H1 (cell line): ENCODE results near the gene DYDC1. TPM values are rescaled to one million over a fixed set of nuclear protein-coding genes. Genes with fewer than 3 reads are reported as not detected.

Experiments used
- CTCF ChIA-PET: fragments of 300-600 bp; sonication (Branson Sonifier 250); formaldehyde crosslinking; loops from one replicate; lab custom pipeline; 2021; ENCODE audit not compliant: partially characterized antibody; lab: Charles Lee
- POLR2A ChIA-PET: fragments of 300-600 bp; sonication (Branson Sonifier 250); formaldehyde crosslinking; loops from one replicate; lab custom pipeline; 2021; ENCODE audit warnings: inconsistent platforms; ENCODE audit not compliant: partially characterized antibody; lab: Charles Lee
- DNase-seq, 2 experiments: peaks; one replicate each; pipeline versions ENCODE4 v3.0.0 to v3.0.0-alpha.2; 2010 to 2022; ENCODE audit warnings: low spot score in 2 of 2, low read depth in 1 of 2, mixed read lengths in 1 of 2
- FAIRE-seq: peaks from 2 replicates; lab custom pipeline; 2011; peaks lifted over from hg19 to GRCh38; lab: Jason Lieb, UNC
- H2AFZ ChIP-seq: 2 replicates; pipeline ENCODE4 v1.8.1; 2012; ENCODE audit warnings: low read length, inconsistent platforms
- H2AK5ac ChIP-seq: 2 replicates; pipeline ENCODE4 v1.6.1; 2013; ENCODE audit warnings: low read depth, low read length
- H2BK120ac ChIP-seq: replicated peaks from 2 replicates; pipeline ENCODE3; 2013; ENCODE audit warnings: low read depth, low read length, inconsistent platforms
- H2BK12ac ChIP-seq: 2 replicates; pipeline ENCODE4 v1.6.1; 2013; ENCODE audit warnings: low read depth, low read length
- H2BK15ac ChIP-seq: 2 replicates; pipeline ENCODE4 v1.6.1; 2013; ENCODE audit warnings: low read length
- H2BK20ac ChIP-seq: 2 replicates; pipeline ENCODE4 v1.6.1; 2013; ENCODE audit warnings: low read length
- H2BK5ac ChIP-seq: 2 replicates; pipeline ENCODE4 v1.6.1; 2013; ENCODE audit warnings: low read depth, low read length
- H3K14ac ChIP-seq: 2 replicates; pipeline ENCODE4 v1.6.1; 2013; ENCODE audit warnings: inconsistent platforms; ENCODE audit not compliant: insufficient read length
- H3K18ac ChIP-seq: 2 replicates; pipeline ENCODE4 v1.6.1; 2013; ENCODE audit warnings: low read length; ENCODE audit errors: extremely low read depth
- H3K23ac ChIP-seq: 2 replicates; pipeline ENCODE4 v1.6.1; 2013; ENCODE audit warnings: inconsistent platforms; ENCODE audit not compliant: insufficient read length
- H3K23me2 ChIP-seq: 2 replicates; pipeline ENCODE4 v1.6.1; 2013; ENCODE audit warnings: low read depth, low read length
- H3K27ac ChIP-seq: 2 replicates; pipeline ENCODE4 v1.6.1; 2011; ENCODE audit warnings: low read depth, low read length, inconsistent platforms
- H3K27me3 ChIP-seq, 4 experiments: replicated peaks in 1 of 4; 1 replicate in 1 of 4; 2 replicates in 3 of 4; pipeline versions ENCODE4 v1.6.1 to v1.8.1; 2011 to 2013; ENCODE audit warnings: low read length in 3 of 4, mild to moderate bottlenecking in 3 of 4, inconsistent platforms in 2 of 4, mixed read lengths in 2 of 4, moderate library complexity in 1 of 4; ENCODE audit not compliant: control insufficient read depth in 3 of 4, insufficient read depth in 3 of 4; ENCODE audit errors: extremely low read depth in 1 of 4
- H3K36me3 ChIP-seq, 4 experiments: 2 replicates each; pipeline versions ENCODE4 v1.6.1 to v1.8.1; 2011 to 2013; ENCODE audit warnings: mild to moderate bottlenecking in 4 of 4, low read length in 3 of 4, moderate library complexity in 2 of 4, control low read depth in 1 of 4, inconsistent platforms in 1 of 4; ENCODE audit not compliant: insufficient read depth in 4 of 4, control insufficient read depth in 2 of 4
- H3K4ac ChIP-seq: replicated peaks from 2 replicates; pipeline ENCODE3; 2013; ENCODE audit warnings: low read length, low read depth, mixed read lengths, inconsistent platforms; ENCODE audit not compliant: insufficient read length
- H3K4me1 ChIP-seq, 4 experiments: replicated peaks in 1 of 4; 1 replicate in 1 of 4; 2 replicates in 3 of 4; pipeline versions ENCODE4 v1.6.1 to v1.8.1; 2011 to 2013; ENCODE audit warnings: low read length in 3 of 4, inconsistent platforms in 2 of 4, mixed read lengths in 1 of 4; ENCODE audit not compliant: insufficient read depth in 4 of 4, control insufficient read depth in 3 of 4
- H3K4me2 ChIP-seq, 2 experiments: 2 replicates each; pipeline versions ENCODE4 v1.6.1 to v1.8.1; 2011 to 2013; ENCODE audit warnings: low read depth in 2 of 2, low read length in 2 of 2, control low read depth in 1 of 2, inconsistent platforms in 1 of 2, mild to moderate bottlenecking in 1 of 2; ENCODE audit not compliant: insufficient read depth in 1 of 2
- H3K4me3 ChIP-seq, 4 experiments: fragments of 200-600, 300-600 bp in 1 of 4; sonication (generic), shearing (Covaris generic), sonication (Bioruptor Twin) in 1 of 4; 2 replicates each; pipeline versions ENCODE4 v1.5.1 to v1.8.1; 2011 to 2016; ENCODE audit warnings: low read length in 4 of 4, low read depth in 3 of 4, control low read depth in 2 of 4, inconsistent platforms in 2 of 4, mild to moderate bottlenecking in 2 of 4, mixed read lengths in 1 of 4, moderate library complexity in 1 of 4; ENCODE audit not compliant: insufficient read depth in 2 of 4; ENCODE audit errors: extremely low read depth in 1 of 4
- H3K56ac ChIP-seq: replicated peaks from 2 replicates; pipeline ENCODE3; 2013; ENCODE audit warnings: low read depth, mild to moderate bottlenecking, mixed read lengths, low read length, inconsistent platforms; ENCODE audit not compliant: insufficient read length
- H3K79me1 ChIP-seq: 2 replicates; pipeline ENCODE4 v1.6.1; 2013; ENCODE audit warnings: low read depth, low read length, control low read depth
- H3K79me2 ChIP-seq, 2 experiments: 2 replicates each; pipeline versions ENCODE4 v1.6.1 to v1.8.1; 2012 to 2013; ENCODE audit warnings: low read length in 2 of 2, mild to moderate bottlenecking in 2 of 2, inconsistent platforms in 1 of 2; ENCODE audit not compliant: insufficient read depth in 2 of 2, control insufficient read depth in 1 of 2
- H3K9ac ChIP-seq, 4 experiments: replicated peaks in 1 of 4; 1 replicate in 1 of 4; 2 replicates in 3 of 4; pipeline versions ENCODE4 v1.6.1 to v1.8.1; 2011 to 2013; ENCODE audit warnings: low read depth in 3 of 4, low read length in 3 of 4, control low read depth in 2 of 4, mild to moderate bottlenecking in 2 of 4, moderate library complexity in 2 of 4, inconsistent platforms in 1 of 4; ENCODE audit errors: extremely low read depth in 1 of 4
- H3K9me3 ChIP-seq, 2 experiments: 2 replicates each; pipeline versions ENCODE4 v1.6.1 to v1.8.1; 2012 to 2013; ENCODE audit warnings: mild to moderate bottlenecking in 2 of 2, moderate library complexity in 2 of 2, control low read depth in 1 of 2, inconsistent platforms in 1 of 2, low read depth in 1 of 2, low read length in 1 of 2, mixed read lengths in 1 of 2; ENCODE audit not compliant: insufficient read depth in 2 of 2
- H4K20me1 ChIP-seq, 2 experiments: replicated peaks in 1 of 2; 2 replicates each; pipeline versions ENCODE3 to v1.8.1; 2011 to 2013; ENCODE audit warnings: inconsistent platforms in 2 of 2, low read length in 2 of 2, mild to moderate bottlenecking in 1 of 2; ENCODE audit not compliant: insufficient read depth in 2 of 2, control insufficient read depth in 1 of 2
- H4K5ac ChIP-seq: 2 replicates; pipeline ENCODE4 v1.6.1; 2013; ENCODE audit warnings: low read length, low read depth, mixed read lengths, inconsistent platforms; ENCODE audit not compliant: insufficient read length
- H4K8ac ChIP-seq: 2 replicates; pipeline ENCODE4 v1.8.0; 2013; ENCODE audit warnings: mild to moderate bottlenecking, moderate library complexity, low read length, inconsistent platforms; ENCODE audit not compliant: insufficient read depth; ENCODE audit errors: extremely low read depth
- H4K91ac ChIP-seq: replicated peaks from 2 replicates; pipeline ENCODE3; 2013; ENCODE audit warnings: low read length, mixed read lengths, inconsistent platforms; ENCODE audit not compliant: insufficient read length
- CREB1 ChIP-seq: IDR thresholded peaks from 2 replicates; pipeline ENCODE4 v1.6.1; 2012; ENCODE audit warnings: inconsistent platforms
- EGR1 ChIP-seq: IDR thresholded peaks from 2 replicates; pipeline ENCODE4 v1.6.1; 2011; ENCODE audit warnings: low read depth, low read length, borderline replicate concordance
- EP300 ChIP-seq, 2 experiments: IDR thresholded peaks; 1 replicate in 1 of 2; 2 replicates in 1 of 2; pipeline ENCODE4 v1.6.1; 2011 to 2012; ENCODE audit warnings: low read depth in 2 of 2, low read length in 2 of 2, mild to moderate bottlenecking in 2 of 2, borderline replicate concordance in 1 of 2, inconsistent platforms in 1 of 2, moderate library complexity in 1 of 2
- GABPA ChIP-seq: IDR thresholded peaks from 2 replicates; pipeline ENCODE4 v1.6.1; 2011; ENCODE audit warnings: mild to moderate bottlenecking, low read length, moderate library complexity, borderline replicate concordance; ENCODE audit not compliant: insufficient read depth
- JUND ChIP-seq: IDR thresholded peaks from 2 replicates; pipeline ENCODE4 v1.6.1; 2011; ENCODE audit warnings: mild to moderate bottlenecking, improper control_type of control experiment, low read length
- KDM5A ChIP-seq: fragments of 200-600 bp; IDR thresholded peaks from 2 replicates; pipeline ENCODE4 v1.7.1; 2012; ENCODE audit warnings: mild to moderate bottlenecking, low read length, inconsistent platforms, mixed read lengths
- POU5F1 ChIP-seq: IDR thresholded peaks from 2 replicates; pipeline ENCODE4 v1.6.1; 2011; ENCODE audit warnings: low read depth, mild to moderate bottlenecking, low read length, moderate library complexity
- RAD21 ChIP-seq, 2 experiments: IDR thresholded peaks in 1 of 2; conservative IDR thresholded peaks in 1 of 2; 2 replicates each; pipeline ENCODE4 v1.6.1; 2011; ENCODE audit warnings: low read depth in 2 of 2, low read length in 2 of 2, improper control_type of control experiment in 1 of 2, inconsistent platforms in 1 of 2, mild to moderate bottlenecking in 1 of 2, moderate library complexity in 1 of 2
- RBBP5 ChIP-seq: IDR thresholded peaks from 2 replicates; pipeline ENCODE4 v1.7.1; 2012; ENCODE audit warnings: low read depth, mild to moderate bottlenecking, inconsistent platforms, low read length, moderate library complexity, borderline replicate concordance
- SAP30 ChIP-seq: fragments of 300-600 bp; sonication (generic); IDR thresholded peaks from 2 replicates; pipeline ENCODE4 v1.7.1; 2012; ENCODE audit warnings: low read length, moderate library complexity, mild to moderate bottlenecking, inconsistent platforms; ENCODE audit not compliant: insufficient read depth, insufficient replicate concordance
- YY1 ChIP-seq: IDR thresholded peaks from 2 replicates; pipeline ENCODE4 v1.6.1; 2011; ENCODE audit warnings: low read depth, mild to moderate bottlenecking, low read length
- WGBS, 2 experiments: shearing (Covaris generic) in 1 of 2; methylation state at CpG; one replicate each; pipeline versions ENCODE4 v1.1.6 to v1.1.7; 2013 to 2015; ENCODE audit warnings: low lambda C conversion rate in 2 of 2, mixed read lengths in 2 of 2, inconsistent platforms in 1 of 2, low coverage in 1 of 2, missing lambda C conversion rate in 1 of 2; ENCODE audit not compliant: insufficient replicate concordance in 2 of 2, insufficient coverage in 1 of 2, insufficient read length in 1 of 2; ENCODE audit errors: extremely low coverage in 1 of 2, missing lambda C conversion rate in 1 of 2; 5-methylcytosine and 5-hydroxymethylcytosine counted together
- polyA plus RNA-seq, 7 experiments: library from polyadenylated mRNA; depleted of rRNA in 3 of 7; stranded (reverse) in 5 of 7; unstranded in 2 of 7; fragments of >200 nt in 5 of 7; fragments of 200-250 nt in 2 of 7; gene quantifications; 1 replicate in 5 of 7; 2 replicates in 1 of 7; 4 replicates in 1 of 7; pipeline versions ENCODE4 v1.2.1 to v1.2.3, GENCODE V29; 2011 to 2013; ENCODE audit warnings: missing spikeins in 2 of 7, mixed read lengths in 2 of 7
- total RNA-seq: library from RNA; stranded (reverse); fragmentation: NEBNext Ultra II Directional; extraction: Animal tissue kit (Norgen Biotek cat#: 25700); gene quantifications from 2 replicates; pipeline ENCODE4 v1.2.1, GENCODE V29; 2021
- TF ChIP-seq, protein P1 (sequence below): IDR thresholded peaks from 2 replicates; pipeline ENCODE4 v1.6.1; 2011; ENCODE audit warnings: low read length, improper control_type of control experiment

DYDC1 gene
- total and polyA plus RNA-seq, 2 of the 8 experiments (the other 6 are each of a cell fraction or from before 2014, with no cell fraction given): not detected

DNA sequence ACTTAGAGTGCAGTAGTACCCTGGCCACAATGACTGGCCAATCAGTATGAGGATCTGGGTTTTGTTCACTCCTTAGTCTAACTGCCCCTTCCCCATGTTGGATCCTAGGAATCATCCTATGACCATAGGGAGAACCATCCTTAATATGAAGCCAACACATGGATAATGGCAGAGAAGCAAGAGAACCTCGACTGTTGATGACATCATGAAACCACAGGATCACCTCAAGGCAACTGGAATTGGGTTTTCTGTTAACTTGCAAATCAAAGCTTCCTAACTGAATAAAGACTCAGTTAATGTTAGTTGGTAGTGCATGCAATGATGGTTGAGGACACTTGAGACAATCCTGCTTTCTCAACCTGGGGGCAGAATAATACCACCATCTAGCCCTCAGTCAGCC, 48.5 kb upstream of the DYDC1 start:
- Histone ChIP-seq H3K27me3 (peaks cover 0 to 10% (median 6%) of the 10 kb centered on the region in 4 experiments; a peak in 3 of 7 replicates), H2AK5ac (no peak overlapping the region), H3K9ac (no peak overlapping the region), H4K91ac (no peak overlapping the region), H3K9me3 (no peaks in the 10 kb centered on the region), H4K20me1 (no peaks in the 10 kb centered on the region), H4K8ac (no peak overlapping the region), H3K79me1 (no peaks in the 10 kb centered on the region), H3K56ac (no peak overlapping the region), H3K4me2 (no peak overlapping the region), H2BK5ac (no peak overlapping the region), H3K36me3 (no peaks in the 10 kb centered on the region; a peak in 1 of 8 replicates), H3K4ac (no peak overlapping the region), H3K23me2 (peaks cover 9% of the 10 kb centered on the region; the same call in 1 of the 2 replicates), H2BK120ac (no peak overlapping the region), H2BK20ac (no peak overlapping the region), H3K23ac (no peak overlapping the region), H2AFZ (no peak overlapping the region), H3K18ac (no peak overlapping the region), H4K5ac (no peak overlapping the region), H3K79me2 (peaks cover 0 to 3% of the 10 kb centered on the region in 2 experiments; a peak in 1 of 4 replicates), H2BK15ac (no peak overlapping the region), H3K27ac (no peak overlapping the region), H3K4me1 (peaks cover 0 to 4% (median 0%) of the 10 kb centered on the region in 4 experiments; a peak in 4 of 7 replicates), H3K4me3 (no peak overlapping the region), H2BK12ac (no peak overlapping the region), H3K14ac (no peak overlapping the region)
- ChIA-PET POLR2A (interaction anchor here (0.6 kb wide), 1 partner anchor 1093 kb away, joined by 3 read pairs; no protein-coding TSS in a partner anchor), CTCF (interaction anchor here (0.9 to 3.8 kb wide), 6 partner anchors 22 to 192 kb away, joined by 3 to 21 read pairs (median 4); no protein-coding TSS in a partner anchor)
- WGBS, 2 experiments: 89% methylated on average over 1 of the region's 1 CpG; no CpG with 5 or more reads in 1 of the 2 experiments
- FAIRE-seq (no peak), DNase-seq (no peak)
- TF ChIP-seq, protein P1, sequence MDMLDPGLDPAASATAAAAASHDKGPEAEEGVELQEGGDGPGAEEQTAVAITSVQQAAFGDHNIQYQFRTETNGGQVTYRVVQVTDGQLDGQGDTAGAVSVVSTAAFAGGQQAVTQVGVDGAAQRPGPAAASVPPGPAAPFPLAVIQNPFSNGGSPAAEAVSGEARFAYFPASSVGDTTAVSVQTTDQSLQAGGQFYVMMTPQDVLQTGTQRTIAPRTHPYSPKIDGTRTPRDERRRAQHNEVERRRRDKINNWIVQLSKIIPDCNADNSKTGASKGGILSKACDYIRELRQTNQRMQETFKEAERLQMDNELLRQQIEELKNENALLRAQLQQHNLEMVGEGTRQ: no peak
- TF ChIP-seq POU5F1: no peak
- TF ChIP-seq JUND: no peak
- no peak for TF ChIP-seq GABPA
- TF ChIP-seq RAD21 (IDR thresholded peaks at IDR 0.05 in 1 of 2, conservative IDR thresholded peaks at IDR 0.05 in 1 of 2; ENCODE audit: low read depth in 2 of 2, low read length in 2 of 2): no peak
- no peak for TF ChIP-seq KDM5A
- no peak for TF ChIP-seq CREB1
- TF ChIP-seq SAP30: no peak
- no peak for TF ChIP-seq EP300 (IDR thresholded peaks at IDR 0.05; ENCODE audit: borderline replicate concordance in 1 of 2, low read depth in 2 of 2, low read length in 2 of 2)
- TF ChIP-seq RBBP5: no peak
- no peak for TF ChIP-seq YY1
- no peak for TF ChIP-seq EGR1
